Vagina (tissue), 2 donors: Measurements from ENCODE around the gene ASB15.

Experiments used
- CTCF ChIP-seq, 3 experiments: fragments of 450-650 bp in 2 of 3; fragments of 200-600 bp in 1 of 3; sonication (generic) in 1 of 3; IDR thresholded peaks; one replicate each; pipeline ENCODE4 v1.5.1; 2017 to 2019; ENCODE audit warnings: antibody characterized with exemption in 3 of 3, mild to moderate bottlenecking in 2 of 3, moderate library complexity in 2 of 3
- POLR2A ChIP-seq, 2 donors: fragments of 450-650 bp; IDR thresholded peaks; one replicate each; pipeline ENCODE4 v1.6.1; 2017; ENCODE audit warnings: antibody characterized with exemption in 2 of 2, mild to moderate bottlenecking in 2 of 2, moderate library complexity in 2 of 2
- POLR2AphosphoS5 ChIP-seq, 2 donors: sonication (generic); formaldehyde crosslinking; IDR thresholded peaks; one replicate each; pipeline ENCODE4 v1.9.0; 2017; ENCODE audit warnings: antibody characterized with exemption in 2 of 2, mild to moderate bottlenecking in 2 of 2, low read depth in 1 of 2; ENCODE audit not compliant: insufficient read depth in 1 of 2

GRCh38 chr7:123624527-123625183 lies 23.0 kb downstream of the ASB15 start:
- TF ChIP-seq CTCF (IDR thresholded peaks at IDR 0.05) (no peak), POLR2AphosphoS5 (IDR thresholded peaks at IDR 0.05; ENCODE audit: insufficient read depth in 1 of 2, low read depth in 1 of 2) (no peak), POLR2A (IDR thresholded peaks at IDR 0.05) (no peak)
